Neural cell (in vitro differentiated cells): Measurements from ENCODE around the gene ADAMTS15. TPM values are rescaled to one million over a fixed set of nuclear protein-coding genes. Genes with fewer than 3 reads are reported as not detected.

ENCODE experiments used
- H2AFZ ChIP-seq: fragments of 200-600, 300-800 bp; sonication (generic), shearing (Covaris generic); 2 replicates; pipeline ENCODE4 v1.6.0; 2014; ENCODE audit warnings: low read depth, mild to moderate bottlenecking, antibody characterized with exemption, low read length, moderate library complexity
- H3F3A ChIP-seq: fragments of 200-600 bp; shearing (Covaris generic); 2 replicates; pipeline ENCODE4 v1.6.1; 2016; ENCODE audit warnings: mild to moderate bottlenecking, moderate library complexity, mixed read lengths, antibody characterized with exemption, low read length; ENCODE audit not compliant: insufficient read depth, poor library complexity, severe bottlenecking
- H3K27ac ChIP-seq: fragments of 200-600, 300-800 bp; sonication (generic), shearing (Covaris generic); 2 replicates; pipeline ENCODE4 v1.5.1; 2014; ENCODE audit warnings: mild to moderate bottlenecking, low read length, moderate library complexity
- H3K27me3 ChIP-seq: fragments of 300-800, 200-600 bp; sonication (generic), shearing (Covaris generic); 2 replicates; pipeline ENCODE4 v1.6.0; 2014; ENCODE audit warnings: mild to moderate bottlenecking, low read depth, low read length, moderate library complexity; ENCODE audit not compliant: insufficient read depth
- H3K36me3 ChIP-seq: fragments of 300-800, 200-600 bp; sonication (generic), shearing (Covaris generic); 2 replicates; pipeline ENCODE4 v1.5.1; 2014; ENCODE audit warnings: mild to moderate bottlenecking, antibody characterized with exemption, low read length, moderate library complexity; ENCODE audit not compliant: insufficient read depth
- H3K4me2 ChIP-seq: fragments of 300-800, 200-600 bp; sonication (generic), shearing (Covaris generic); 2 replicates; pipeline ENCODE4 v1.6.0; 2014; ENCODE audit warnings: mild to moderate bottlenecking, low read length
- H3K4me3 ChIP-seq: fragments of 300-800, 200-600 bp; sonication (generic), shearing (Covaris generic); 2 replicates; pipeline ENCODE4 v1.5.1; 2014; ENCODE audit warnings: mild to moderate bottlenecking, low read length, moderate library complexity
- H3K79me2 ChIP-seq: fragments of 200-600 bp; shearing (Covaris generic); replicated peaks from 2 replicates; pipeline ENCODE4 v1.6.0; 2014; ENCODE audit warnings: mild to moderate bottlenecking, low read length, moderate library complexity; ENCODE audit not compliant: insufficient read depth
- H3K9ac ChIP-seq: fragments of 300-800, 200-600 bp; sonication (generic), shearing (Covaris generic); 2 replicates; pipeline ENCODE4 v1.6.1; 2016; ENCODE audit warnings: mild to moderate bottlenecking, low read length, mixed read lengths
- H3K9me2 ChIP-seq: fragments of 200-600 bp; shearing (Covaris generic); 2 replicates; pipeline ENCODE4 v1.6.1; 2016; ENCODE audit warnings: mild to moderate bottlenecking, low read length, mixed read lengths; ENCODE audit not compliant: insufficient read depth
- H3K9me3 ChIP-seq: fragments of 200-600, 300-800 bp; sonication (generic), shearing (Covaris generic); 2 replicates; pipeline ENCODE4 v1.6.1; 2016; ENCODE audit warnings: mild to moderate bottlenecking, mixed run types, low read length, moderate library complexity, mixed read lengths
- H4K20me1 ChIP-seq: fragments of 200-600 bp; shearing (Covaris generic); 2 replicates; pipeline ENCODE4 v1.6.1; 2016; ENCODE audit warnings: mild to moderate bottlenecking, mixed run types; ENCODE audit not compliant: insufficient read depth
- EP300 ChIP-seq: fragments of 450-650 bp; conservative IDR thresholded peaks from 2 replicates; pipeline ENCODE4 v1.6.1; 2014; ENCODE audit warnings: antibody characterized with exemption, mild to moderate bottlenecking, moderate library complexity; ENCODE audit not compliant: poor library complexity, severe bottlenecking
- EZH2 ChIP-seq: fragments of 200-600, 300-800 bp; shearing (Covaris generic), sonication (generic); IDR thresholded peaks from 2 replicates; pipeline ENCODE4 v1.6.1; 2014; ENCODE audit warnings: antibody characterized with exemption, low read length, borderline replicate concordance, mild to moderate bottlenecking; ENCODE audit not compliant: insufficient read depth, poor library complexity, severe bottlenecking
- MXI1 ChIP-seq: fragments of 450-650 bp; conservative IDR thresholded peaks from 2 replicates; pipeline ENCODE4 v1.6.1; 2014; ENCODE audit warnings: antibody characterized with exemption, mild to moderate bottlenecking; ENCODE audit not compliant: poor library complexity, severe bottlenecking
- POLR2AphosphoS5 ChIP-seq: IDR thresholded peaks from 2 replicates; pipeline ENCODE4 v1.6.1; 2012
- RAD21 ChIP-seq: fragments of 450-650 bp; conservative IDR thresholded peaks from 2 replicates; pipeline ENCODE4 v1.6.1; 2014; ENCODE audit warnings: antibody characterized with exemption, mild to moderate bottlenecking, moderate library complexity
- REST ChIP-seq: IDR thresholded peaks from 2 replicates; pipeline ENCODE4 v1.6.1; 2012; ENCODE audit warnings: borderline replicate concordance
- SMC3 ChIP-seq: fragments of 450-650 bp; conservative IDR thresholded peaks from 2 replicates; pipeline ENCODE4 v1.6.1; 2014; ENCODE audit warnings: antibody characterized with exemption, mild to moderate bottlenecking, moderate library complexity; ENCODE audit not compliant: poor library complexity
- TAF1 ChIP-seq: IDR thresholded peaks from 2 replicates; pipeline ENCODE4 v1.6.1; 2012; ENCODE audit warnings: low read depth
- polyA plus RNA-seq: library from polyadenylated mRNA; depleted of rRNA; stranded (reverse); fragments of >200 nt; gene quantifications from 2 replicates; pipeline ENCODE4 v1.2.3, GENCODE V29; 2014
- TF ChIP-seq, protein P1 (sequence below): fragments of 450-650 bp; IDR thresholded peaks from 2 replicates; pipeline ENCODE4 v1.5.1; 2014; ENCODE audit warnings: antibody characterized with exemption, mild to moderate bottlenecking, moderate library complexity; ENCODE audit not compliant: poor library complexity, severe bottlenecking

Gene ADAMTS15
- polyA plus RNA-seq, 1 donor from 2014 or later, result 1.1 TPM

- H3K9me3 ChIP-seq, result no peaks in the 10 kb centered on the region
- no peaks in the 10 kb centered on the region for H3F3A ChIP-seq
- no peaks in the 10 kb centered on the region for H3K9me2 ChIP-seq
- H3K9ac ChIP-seq, result no peak overlapping the region
- no peak overlapping the region for H3K27ac ChIP-seq
- H3K27me3 ChIP-seq, result no peaks in the 10 kb centered on the region
- H4K20me1 ChIP-seq, result no peaks in the 10 kb centered on the region
- no peak overlapping the region for H2AFZ ChIP-seq
- H3K36me3 ChIP-seq, result no peaks in the 10 kb centered on the region
- no peaks in the 10 kb centered on the region for H3K79me2 ChIP-seq
- TF ChIP-seq MXI1 (no peak), SMC3 (no peak), EZH2 (no peak), RAD21 (no peak), EP300 (no peak), POLR2AphosphoS5 (no peak), TAF1 (no peak), REST (no peak)
- TF ChIP-seq, protein P1, sequence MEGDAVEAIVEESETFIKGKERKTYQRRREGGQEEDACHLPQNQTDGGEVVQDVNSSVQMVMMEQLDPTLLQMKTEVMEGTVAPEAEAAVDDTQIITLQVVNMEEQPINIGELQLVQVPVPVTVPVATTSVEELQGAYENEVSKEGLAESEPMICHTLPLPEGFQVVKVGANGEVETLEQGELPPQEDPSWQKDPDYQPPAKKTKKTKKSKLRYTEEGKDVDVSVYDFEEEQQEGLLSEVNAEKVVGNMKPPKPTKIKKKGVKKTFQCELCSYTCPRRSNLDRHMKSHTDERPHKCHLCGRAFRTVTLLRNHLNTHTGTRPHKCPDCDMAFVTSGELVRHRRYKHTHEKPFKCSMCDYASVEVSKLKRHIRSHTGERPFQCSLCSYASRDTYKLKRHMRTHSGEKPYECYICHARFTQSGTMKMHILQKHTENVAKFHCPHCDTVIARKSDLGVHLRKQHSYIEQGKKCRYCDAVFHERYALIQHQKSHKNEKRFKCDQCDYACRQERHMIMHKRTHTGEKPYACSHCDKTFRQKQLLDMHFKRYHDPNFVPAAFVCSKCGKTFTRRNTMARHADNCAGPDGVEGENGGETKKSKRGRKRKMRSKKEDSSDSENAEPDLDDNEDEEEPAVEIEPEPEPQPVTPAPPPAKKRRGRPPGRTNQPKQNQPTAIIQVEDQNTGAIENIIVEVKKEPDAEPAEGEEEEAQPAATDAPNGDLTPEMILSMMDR, result no peak
- H3K4me3 ChIP-seq, result no peak overlapping the region
- H3K4me2 ChIP-seq, result no peak overlapping the region
Measured at GRCh38 chr11:130480711-130481140, 32.3 kb downstream of the ADAMTS15 start.

DNA sequence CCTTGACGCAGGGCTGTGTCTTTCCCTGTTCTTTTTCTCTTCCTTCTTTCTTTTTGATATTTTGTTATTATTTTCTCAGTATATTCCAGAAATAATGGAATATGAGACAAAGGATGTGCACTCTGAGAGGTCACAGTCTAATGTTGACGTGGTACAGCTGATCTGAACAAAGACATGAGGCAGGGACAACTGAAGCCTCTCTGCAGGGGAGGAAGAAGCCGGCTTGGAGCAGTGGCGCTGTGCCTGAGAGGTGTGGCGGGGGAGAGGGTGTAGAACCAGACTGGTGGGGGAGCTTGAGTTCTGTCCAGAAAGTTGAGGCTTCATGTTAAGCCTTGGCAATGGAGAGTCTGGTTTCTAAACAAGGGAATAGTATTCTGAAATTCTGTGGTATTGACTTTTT is 34.7 kb downstream of the ADAMTS15 start:
- H3K9ac ChIP-seq, result no peak overlapping the region
- TF ChIP-seq RAD21, result no peak
- TF ChIP-seq POLR2AphosphoS5, result no peak
- no peak for TF ChIP-seq TAF1
- TF ChIP-seq, protein P1, result no peak
- no peak for TF ChIP-seq EP300
- no peak for TF ChIP-seq SMC3
- TF ChIP-seq REST, result no peak
- no peak for TF ChIP-seq EZH2
- TF ChIP-seq MXI1, result no peak
- no peaks in the 10 kb centered on the region for H3K9me3 ChIP-seq

More for the DNA sequence above, 34.7 kb downstream of the ADAMTS15 start:
- no peak overlapping the region for H3K4me2 ChIP-seq
- H3K4me3 ChIP-seq, result no peak overlapping the region
- no peak overlapping the region for H2AFZ ChIP-seq
- no peaks in the 10 kb centered on the region for H3K36me3 ChIP-seq
- H3K27ac ChIP-seq, result no peak overlapping the region
- H3K79me2 ChIP-seq, result no peaks in the 10 kb centered on the region
- H4K20me1 ChIP-seq, result no peaks in the 10 kb centered on the region
- H3F3A ChIP-seq, result no peaks in the 10 kb centered on the region
- no peaks in the 10 kb centered on the region for H3K9me2 ChIP-seq
- H3K27me3 ChIP-seq, result no peaks in the 10 kb centered on the region
